Measurements from ENCODE around the gene ATG4C. TPM values are rescaled to one million over a fixed set of nuclear protein-coding genes. Genes with fewer than 3 reads are reported as not detected.

Gene ATG4C
- total RNA-seq, 6 experiments from 2014 or later: 9.4 to 11.7 (median 10.6) TPM

DNA sequence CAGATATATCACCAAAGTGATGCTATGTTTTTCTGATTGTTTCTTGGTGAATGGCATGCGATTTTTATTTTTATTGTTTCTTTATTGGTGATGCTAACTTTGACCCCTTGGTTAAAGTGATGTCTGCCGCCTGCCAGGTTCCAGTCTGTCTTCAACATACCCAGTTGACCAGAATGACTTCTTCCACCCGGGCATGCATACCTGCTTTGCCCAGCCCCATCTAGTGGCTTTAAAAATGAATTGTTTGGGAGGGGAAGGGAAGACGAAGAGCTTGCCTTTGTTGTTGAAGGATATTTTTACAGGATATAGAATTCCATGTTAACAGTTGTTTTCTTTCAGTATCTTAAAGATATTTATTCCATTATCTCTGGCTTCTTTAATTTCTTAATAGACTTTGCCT lies 65.1 kb downstream of the ATG4C start:
- Mint-ChIP-seq H3K27me3 (ENCODE audit: insufficient read depth) (no peaks in the 10 kb centered on the region), H3K9me3 (no peaks in the 10 kb centered on the region), H3K4me3 (no peak overlapping the region), H3K27ac (no peak overlapping the region), H3K4me1 (ENCODE audit: low read depth) (no peaks in the 10 kb centered on the region), H3K36me3 (ENCODE audit: low read depth) (no peaks in the 10 kb centered on the region)
- TF ChIP-seq, protein P1, sequence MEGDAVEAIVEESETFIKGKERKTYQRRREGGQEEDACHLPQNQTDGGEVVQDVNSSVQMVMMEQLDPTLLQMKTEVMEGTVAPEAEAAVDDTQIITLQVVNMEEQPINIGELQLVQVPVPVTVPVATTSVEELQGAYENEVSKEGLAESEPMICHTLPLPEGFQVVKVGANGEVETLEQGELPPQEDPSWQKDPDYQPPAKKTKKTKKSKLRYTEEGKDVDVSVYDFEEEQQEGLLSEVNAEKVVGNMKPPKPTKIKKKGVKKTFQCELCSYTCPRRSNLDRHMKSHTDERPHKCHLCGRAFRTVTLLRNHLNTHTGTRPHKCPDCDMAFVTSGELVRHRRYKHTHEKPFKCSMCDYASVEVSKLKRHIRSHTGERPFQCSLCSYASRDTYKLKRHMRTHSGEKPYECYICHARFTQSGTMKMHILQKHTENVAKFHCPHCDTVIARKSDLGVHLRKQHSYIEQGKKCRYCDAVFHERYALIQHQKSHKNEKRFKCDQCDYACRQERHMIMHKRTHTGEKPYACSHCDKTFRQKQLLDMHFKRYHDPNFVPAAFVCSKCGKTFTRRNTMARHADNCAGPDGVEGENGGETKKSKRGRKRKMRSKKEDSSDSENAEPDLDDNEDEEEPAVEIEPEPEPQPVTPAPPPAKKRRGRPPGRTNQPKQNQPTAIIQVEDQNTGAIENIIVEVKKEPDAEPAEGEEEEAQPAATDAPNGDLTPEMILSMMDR (IDR thresholded peaks at IDR 0.05): peak; percentile 22; the same call in 1 of the 2 replicates
- no peak for DNase-seq

DNA sequence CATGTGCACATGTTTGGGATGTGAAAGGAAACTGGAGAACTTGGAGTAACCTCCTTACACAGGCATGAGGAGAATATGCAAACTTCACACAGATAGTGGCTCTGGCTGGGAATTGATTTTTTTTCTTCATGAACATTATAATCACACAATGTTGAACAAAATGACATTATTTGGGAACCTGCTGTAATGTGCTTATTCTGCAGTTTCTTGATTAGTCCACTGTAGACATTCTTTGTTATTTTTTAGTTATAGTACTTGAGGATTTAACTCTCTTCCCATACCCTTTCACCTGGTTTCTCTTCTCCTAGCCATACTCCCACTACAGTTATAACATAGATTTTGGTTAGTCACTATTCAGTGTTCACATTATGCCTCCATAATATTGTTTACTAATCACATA lies 68.3 kb downstream of the ATG4C start:
- H3K9me3 Mint-ChIP-seq: no peaks in the 10 kb centered on the region
- DNase-seq: no peak
- H3K36me3 Mint-ChIP-seq (ENCODE audit: low read depth): no peaks in the 10 kb centered on the region
- TF ChIP-seq, protein P1 (IDR thresholded peaks at IDR 0.05): no peak
- peaks cover 14% of the 10 kb centered on the region for H3K4me1 Mint-ChIP-seq (ENCODE audit: low read depth)
- H3K27me3 Mint-ChIP-seq (ENCODE audit: insufficient read depth): no peaks in the 10 kb centered on the region
- no peak overlapping the region for H3K27ac Mint-ChIP-seq
- H3K4me3 Mint-ChIP-seq: no peak overlapping the region

DNA sequence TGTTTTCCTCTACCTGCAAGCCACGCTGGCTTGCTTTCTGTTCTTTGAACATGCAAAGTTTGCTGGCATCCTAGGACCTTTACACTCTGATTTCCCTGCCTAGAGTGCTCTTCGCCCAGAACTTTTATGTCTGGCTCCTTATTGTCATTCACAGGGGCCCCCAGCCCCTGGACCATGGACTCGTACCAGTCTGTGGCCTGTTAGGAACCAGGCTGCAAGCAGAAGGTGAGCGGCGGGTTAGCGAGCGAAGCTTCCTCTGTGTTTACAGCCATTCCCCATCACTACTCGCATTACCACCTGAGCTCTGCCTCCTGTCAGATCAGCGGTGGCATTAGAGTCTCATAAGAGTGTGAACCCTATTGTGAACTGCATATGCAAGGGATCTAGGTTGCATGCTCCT lies 73.0 kb downstream of the ATG4C start:
- DNase-seq: no peak
- TF ChIP-seq, protein P1 (IDR thresholded peaks at IDR 0.05): no peak
- no peak overlapping the region for H3K4me3 Mint-ChIP-seq
- no peaks in the 10 kb centered on the region for H3K27me3 Mint-ChIP-seq (ENCODE audit: insufficient read depth)
- H3K4me1 Mint-ChIP-seq (ENCODE audit: low read depth): peaks cover 14% of the 10 kb centered on the region
- no peak overlapping the region for H3K27ac Mint-ChIP-seq
- no peaks in the 10 kb centered on the region for H3K36me3 Mint-ChIP-seq (ENCODE audit: low read depth)
- no peaks in the 10 kb centered on the region for H3K9me3 Mint-ChIP-seq

GRCh38 chr1:62869217-62869754 lies 85.4 kb downstream of the ATG4C start:
- no peaks in the 10 kb centered on the region for H3K9me3 Mint-ChIP-seq

DNA sequence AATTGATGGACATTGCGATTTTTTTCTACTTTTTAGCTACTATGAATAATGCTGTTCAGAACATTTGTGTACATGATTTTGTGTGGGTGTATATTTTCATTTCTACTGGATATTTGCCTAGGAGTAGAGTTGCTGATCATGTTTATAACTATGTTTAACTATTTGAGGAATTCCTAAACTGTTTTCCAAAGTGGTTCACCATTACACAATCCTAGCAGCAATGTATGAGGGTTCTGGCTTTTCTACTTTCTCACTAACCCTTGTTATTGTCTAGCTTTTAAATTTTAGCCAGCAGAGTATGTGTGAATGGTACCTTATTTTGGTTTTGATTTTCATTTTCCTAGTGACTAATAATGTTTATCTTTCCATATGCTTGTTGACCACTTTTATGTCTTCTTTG lies 86.2 kb downstream of the ATG4C start:
- Mint-ChIP-seq H3K27ac (no peak overlapping the region), H3K27me3 (ENCODE audit: insufficient read depth) (no peaks in the 10 kb centered on the region; the same call in 1 of the 2 replicates), H3K36me3 (ENCODE audit: low read depth) (no peaks in the 10 kb centered on the region), H3K4me1 (ENCODE audit: low read depth) (peaks cover 5% of the 10 kb centered on the region; the same call in 1 of the 2 replicates), H3K9me3 (no peaks in the 10 kb centered on the region), H3K4me3 (no peak overlapping the region)
- no peak for DNase-seq
- TF ChIP-seq, protein P1 (IDR thresholded peaks at IDR 0.05): no peak

More at GRCh38 chr1:62869217-62869754, 85.4 kb downstream of the ATG4C start:
- TF ChIP-seq, protein P1 (IDR thresholded peaks at IDR 0.05): no peak
- H3K4me3 Mint-ChIP-seq: no peak overlapping the region
- H3K27ac Mint-ChIP-seq: no peak overlapping the region
- peaks cover 5% of the 10 kb centered on the region; the same call in 1 of the 2 replicates for H3K4me1 Mint-ChIP-seq (ENCODE audit: low read depth)
- H3K36me3 Mint-ChIP-seq (ENCODE audit: low read depth): no peaks in the 10 kb centered on the region
- no peak for DNase-seq
- H3K27me3 Mint-ChIP-seq (ENCODE audit: insufficient read depth): no peaks in the 10 kb centered on the region; the same call in 1 of the 2 replicates
